ENCODE results near the gene SSC4D.
"Not testable (repeated sequence)": the region's sequence is repeated elsewhere in the genome, so short reads cannot be mapped to it uniquely, and the experiment has no call there.

Gene SSC4D

GRCh38 chr7:76409537-76409936, at the start of gene SSC4D:
Gene SSC4D (minus strand): TSS chr7:76409697. CDS start chr7:76404439, 5,258 bp downstream.
- no peak for DNase-seq (ENCODE audit: low spot score)

- not testable (repeated sequence) for DNase-seq (ENCODE audit: low spot score)
Observed at GRCh38 chr7:76458504-76458903, 49.0 kb upstream of the SSC4D start.

- not testable (repeated sequence) for DNase-seq (ENCODE audit: low spot score)
Observed at GRCh38 chr7:76457017-76457416, 47.5 kb upstream of the SSC4D start.

GRCh38 chr7:76445577-76446008, 36.1 kb upstream of the SSC4D start:
- not testable (repeated sequence) for DNase-seq (ENCODE audit: low spot score)

GRCh38 chr7:76443846-76444245, 34.3 kb upstream of the SSC4D start:
- not testable (repeated sequence) for DNase-seq (ENCODE audit: low spot score)

- not testable (repeated sequence) for DNase-seq (ENCODE audit: low spot score)
Observed at GRCh38 chr7:76442664-76443446, 33.4 kb upstream of the SSC4D start.

- DNase-seq (ENCODE audit: low spot score), result not testable (repeated sequence)
Observed at GRCh38 chr7:76441792-76442191, 32.3 kb upstream of the SSC4D start.

- DNase-seq (ENCODE audit: low spot score), result not testable (repeated sequence)
Observed at GRCh38 chr7:76440404-76440803, 30.9 kb upstream of the SSC4D start.

GRCh38 chr7:76439120-76439888, 29.8 kb upstream of the SSC4D start:
- DNase-seq (ENCODE audit: low spot score), result not testable (repeated sequence)

GRCh38 chr7:76437873-76438272, 28.4 kb upstream of the SSC4D start:
- DNase-seq (ENCODE audit: low spot score), result not testable (repeated sequence)

GRCh38 chr7:76430836-76431235, 21.3 kb upstream of the SSC4D start:
- DNase-seq (ENCODE audit: low spot score), result no peak

GRCh38 chr7:76430211-76430610, 20.7 kb upstream of the SSC4D start:
- DNase-seq (ENCODE audit: low spot score), result no peak

- DNase-seq (ENCODE audit: low spot score), result no peak
Observed at GRCh38 chr7:76428868-76429805, 19.6 kb upstream of the SSC4D start.

- DNase-seq (ENCODE audit: low spot score), result no peak
Observed at GRCh38 chr7:76428149-76428823, 18.8 kb upstream of the SSC4D start.

- no peak for DNase-seq (ENCODE audit: low spot score)
Observed at GRCh38 chr7:76427635-76428034, 18.1 kb upstream of the SSC4D start.

GRCh38 chr7:76426246-76426645, 16.7 kb upstream of the SSC4D start:
- no peak for DNase-seq (ENCODE audit: low spot score)

GRCh38 chr7:76425558-76425957, 16.1 kb upstream of the SSC4D start:
- DNase-seq (ENCODE audit: low spot score), result not testable (repeated sequence)

GRCh38 chr7:76425156-76425555, 15.7 kb upstream of the SSC4D start:
- no peak for DNase-seq (ENCODE audit: low spot score)

- DNase-seq (ENCODE audit: low spot score), result no peak
Observed at GRCh38 chr7:76424413-76425111, 15.1 kb upstream of the SSC4D start, which contains the start of gene ZP3. Gene ZP3 (plus strand): TSS chr7:76424950. CDS start chr7:76424965, 15 bp downstream.

- no peak for DNase-seq (ENCODE audit: low spot score)
Observed at GRCh38 chr7:76423666-76424412, 14.3 kb upstream of the SSC4D start.
